ENCODE data around the gene ZFYVE1.

The ZFYVE1 gene

DNA sequence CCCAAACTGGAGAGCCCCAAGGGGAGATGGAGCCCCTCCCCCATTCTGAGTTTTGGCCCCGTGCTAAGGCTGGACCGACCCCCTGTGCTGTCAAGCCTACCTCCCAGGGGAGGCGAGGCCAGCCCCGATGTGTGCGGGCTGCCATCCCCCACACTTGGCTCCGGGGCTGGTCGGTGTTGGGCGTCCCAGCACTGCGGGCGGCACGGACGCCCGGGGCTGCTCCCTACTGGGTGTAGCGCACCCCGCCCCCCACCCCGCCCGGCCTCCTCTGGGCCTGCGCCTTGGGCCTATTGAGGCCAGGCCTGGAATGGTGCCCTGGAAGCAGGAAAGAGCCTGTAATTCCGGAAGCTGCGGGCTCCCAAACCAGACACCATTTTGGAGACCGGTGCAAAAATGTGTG lies 98.0 kb downstream of the ZFYVE1 start:
- H3K9me3 ChIP-seq (ENCODE audit: control insufficient read depth, low read depth, low read length) = no peaks in the 10 kb centered on the region
- H3K27ac ChIP-seq (ENCODE audit: low read length) = no peak overlapping the region
- peaks cover 15% of the 10 kb centered on the region for H3K27me3 ChIP-seq (ENCODE audit: control insufficient read depth, insufficient read depth, low read length)
- H3K36me3 ChIP-seq (ENCODE audit: control insufficient read depth, low read depth, low read length) = no peaks in the 10 kb centered on the region
- H3K4me1 ChIP-seq (ENCODE audit: control insufficient read depth, low read depth, low read length) = peaks cover 4% of the 10 kb centered on the region
- no peak overlapping the region for H3K4me3 ChIP-seq (ENCODE audit: low read length)
- H3K9ac ChIP-seq (ENCODE audit: low read length) = no peak overlapping the region

DNA sequence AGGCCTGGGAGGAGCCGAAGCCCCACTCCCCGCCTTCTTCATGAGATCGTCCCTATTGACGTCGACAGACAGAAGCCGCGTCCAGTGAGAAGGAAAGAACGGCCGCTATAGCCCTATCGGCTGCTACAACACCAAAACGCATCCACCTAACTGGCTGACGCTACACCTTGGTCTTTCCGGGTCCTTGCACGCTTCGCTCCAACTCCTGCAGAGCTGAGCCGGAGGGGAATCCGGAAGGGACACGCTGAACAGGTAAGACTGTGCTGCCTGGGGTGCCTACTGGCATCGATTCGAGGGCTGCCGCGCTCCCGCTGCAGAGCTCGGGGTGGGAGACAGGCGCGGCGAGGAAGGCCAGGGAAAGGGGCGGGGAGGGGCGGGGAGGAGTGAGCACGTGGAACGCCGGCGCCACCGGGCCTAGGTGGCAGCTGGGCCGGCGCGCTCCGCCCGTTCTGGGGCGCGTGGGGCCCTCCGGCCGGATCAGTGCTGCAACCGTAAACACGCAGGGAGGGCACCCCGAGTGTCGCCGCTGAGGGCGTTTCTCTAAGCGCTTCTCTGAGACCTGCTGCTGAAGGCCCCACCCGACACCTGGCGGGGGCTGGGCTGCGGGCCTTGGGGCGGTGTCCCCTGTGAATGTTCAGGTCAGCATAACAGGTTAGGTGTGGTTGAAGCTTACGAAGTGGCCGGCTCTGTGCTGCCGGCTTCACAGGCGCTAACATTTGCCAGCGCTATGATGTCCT lies 100.4 kb downstream of the ZFYVE1 start, which contains the start of gene DCAF4:
DCAF4 (plus strand) TSS at position 173 of the 737 bp plus-strand sequence. CDS start 11,515 bp downstream, outside the sequence.
- H3K27ac ChIP-seq (ENCODE audit: low read length) = no peak within 1 kb of the TSS

DNA sequence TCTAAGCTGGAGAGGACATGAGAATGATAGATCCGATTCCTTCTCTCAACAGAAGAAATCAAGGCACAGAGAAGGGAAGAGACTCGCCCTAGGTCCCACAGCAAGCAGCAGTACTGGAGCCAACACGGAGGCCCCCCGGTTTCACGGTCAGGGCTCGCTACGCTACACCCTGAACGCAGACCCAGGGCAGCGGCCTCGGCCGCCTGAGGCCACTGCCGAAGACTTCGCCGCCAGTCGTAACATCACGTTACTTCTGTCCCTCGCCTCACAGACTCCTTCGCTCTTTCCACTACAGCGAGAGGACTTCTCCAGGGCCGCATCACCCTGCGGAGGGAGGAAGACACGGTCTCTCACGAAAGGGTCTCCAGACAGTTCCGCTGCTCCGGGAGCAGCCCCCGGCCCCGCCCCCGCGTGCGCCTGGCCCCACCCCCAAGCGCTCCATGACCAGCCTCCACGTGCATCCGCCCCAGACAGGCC lies 101.1 kb downstream of the ZFYVE1 start:
- Histone ChIP-seq H3K9me3 (ENCODE audit: control insufficient read depth, low read depth, low read length) (no peaks in the 10 kb centered on the region), H3K9ac (ENCODE audit: low read length) (no peak overlapping the region), H3K27me3 (ENCODE audit: control insufficient read depth, insufficient read depth, low read length) (peaks cover 15% of the 10 kb centered on the region), H3K4me3 (ENCODE audit: low read length) (peak overlapping the region; percentile 79), H3K4me1 (ENCODE audit: control insufficient read depth, low read depth, low read length) (no peaks in the 10 kb centered on the region), H3K36me3 (ENCODE audit: control insufficient read depth, low read depth, low read length) (no peaks in the 10 kb centered on the region), H3K27ac (ENCODE audit: low read length) (no peak overlapping the region)

More for the DNA sequence above, 100.4 kb downstream of the ZFYVE1 start, which contains the start of gene DCAF4:
- Histone ChIP-seq H3K4me3 (ENCODE audit: low read length) (peak within 1 kb of the TSS; percentile 79), H3K4me1 (ENCODE audit: control insufficient read depth, low read depth, low read length) (no peaks in the 10 kb centered on the region), H3K36me3 (ENCODE audit: control insufficient read depth, low read depth, low read length) (no peaks in the 10 kb centered on the region), H3K9me3 (ENCODE audit: control insufficient read depth, low read depth, low read length) (no peaks in the 10 kb centered on the region), H3K9ac (ENCODE audit: low read length) (peak within 1 kb of the TSS; percentile 56), H3K27me3 (ENCODE audit: control insufficient read depth, insufficient read depth, low read length) (peaks cover 15% of the 10 kb centered on the region)

DNA sequence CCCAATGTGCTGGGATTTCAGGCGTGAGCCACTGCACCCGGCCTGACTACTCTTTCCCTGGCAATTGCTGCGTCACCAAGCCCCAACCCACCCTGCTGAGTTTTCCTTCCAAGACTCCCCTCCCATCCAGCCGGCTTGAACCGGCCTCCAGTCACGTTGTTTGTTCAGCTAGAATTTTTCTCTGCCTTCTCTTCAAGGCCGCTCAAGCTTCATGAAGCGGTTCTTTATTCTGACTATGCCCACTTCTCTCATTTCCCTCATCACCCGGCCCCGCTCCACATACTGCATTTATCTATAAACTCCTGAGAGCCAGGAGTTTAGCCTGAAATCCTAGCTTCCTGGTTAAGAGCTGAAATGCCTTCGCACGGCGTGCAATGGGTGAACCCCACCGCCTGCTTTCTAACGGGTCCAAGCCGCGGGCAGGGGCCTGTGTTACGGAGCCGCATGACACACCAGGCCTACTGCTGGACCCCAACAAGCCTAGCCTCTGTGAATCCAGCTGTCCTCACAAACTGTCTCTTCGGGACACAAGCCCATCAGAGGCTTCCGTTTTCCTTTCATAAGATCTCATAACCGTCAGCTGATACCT lies 101.6 kb downstream of the ZFYVE1 start:
- Histone ChIP-seq H3K36me3 (ENCODE audit: control insufficient read depth, low read depth, low read length) (no peaks in the 10 kb centered on the region), H3K4me1 (ENCODE audit: control insufficient read depth, low read depth, low read length) (no peaks in the 10 kb centered on the region), H3K27me3 (ENCODE audit: control insufficient read depth, insufficient read depth, low read length) (peaks cover 15% of the 10 kb centered on the region), H3K9me3 (ENCODE audit: control insufficient read depth, low read depth, low read length) (no peaks in the 10 kb centered on the region), H3K27ac (ENCODE audit: low read length) (no peak overlapping the region), H3K4me3 (ENCODE audit: low read length) (peak overlapping the region; percentile 79), H3K9ac (ENCODE audit: low read length) (no peak overlapping the region)

DNA sequence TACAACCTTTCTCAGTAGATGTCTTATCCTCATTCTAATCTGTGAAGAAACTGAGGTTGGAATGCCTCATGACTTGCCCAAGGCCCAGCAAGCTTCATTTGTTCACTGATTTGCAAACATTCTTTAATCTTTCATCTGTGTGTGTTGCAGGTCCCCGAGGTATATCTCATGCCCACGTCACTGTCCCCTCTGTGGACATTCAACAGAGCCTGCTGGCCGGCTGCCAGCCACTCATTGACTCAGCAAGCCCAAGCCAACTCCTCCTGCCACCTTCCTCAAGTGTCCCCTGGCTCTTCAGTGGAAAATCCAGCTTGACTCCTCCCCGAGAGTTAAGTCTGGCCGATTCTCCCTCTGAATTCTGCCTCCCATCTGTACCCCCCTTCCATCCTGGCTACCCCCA lies 102.6 kb downstream of the ZFYVE1 start:
- Histone ChIP-seq H3K36me3 (ENCODE audit: control insufficient read depth, low read depth, low read length) (no peaks in the 10 kb centered on the region), H3K27ac (ENCODE audit: low read length) (no peak overlapping the region), H3K4me1 (ENCODE audit: control insufficient read depth, low read depth, low read length) (no peaks in the 10 kb centered on the region), H3K9ac (ENCODE audit: low read length) (no peak overlapping the region), H3K9me3 (ENCODE audit: control insufficient read depth, low read depth, low read length) (no peaks in the 10 kb centered on the region), H3K27me3 (ENCODE audit: control insufficient read depth, insufficient read depth, low read length) (peaks cover 15% of the 10 kb centered on the region), H3K4me3 (ENCODE audit: low read length) (no peak overlapping the region)

DNA sequence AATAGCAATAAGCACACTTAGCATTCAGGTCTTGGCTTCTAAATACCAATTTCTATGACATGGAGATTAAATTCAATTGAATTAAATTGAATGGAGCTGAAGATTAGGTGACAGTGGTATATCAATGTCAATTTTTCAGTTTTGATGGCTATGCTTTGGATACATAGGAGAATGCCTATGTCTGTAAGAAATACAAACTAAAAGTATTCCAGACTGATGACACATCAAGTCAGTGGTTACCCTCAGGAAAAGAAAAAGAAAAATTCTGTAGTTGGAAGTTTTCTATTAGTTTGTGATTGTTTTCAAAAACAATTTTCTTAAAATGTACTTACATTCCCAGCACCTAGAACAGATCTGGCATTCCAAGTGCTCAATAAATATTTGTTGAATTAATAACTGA lies 105.5 kb downstream of the ZFYVE1 start:
- no peaks in the 10 kb centered on the region for H3K36me3 ChIP-seq (ENCODE audit: control insufficient read depth, low read depth, low read length)
- H3K9ac ChIP-seq (ENCODE audit: low read length) = no peak overlapping the region
- H3K27ac ChIP-seq (ENCODE audit: low read length) = no peak overlapping the region
- H3K9me3 ChIP-seq (ENCODE audit: control insufficient read depth, low read depth, low read length) = no peaks in the 10 kb centered on the region
- no peaks in the 10 kb centered on the region for H3K4me1 ChIP-seq (ENCODE audit: control insufficient read depth, low read depth, low read length)
- no peak overlapping the region for H3K4me3 ChIP-seq (ENCODE audit: low read length)
- peaks cover 15% of the 10 kb centered on the region for H3K27me3 ChIP-seq (ENCODE audit: control insufficient read depth, insufficient read depth, low read length)

DNA sequence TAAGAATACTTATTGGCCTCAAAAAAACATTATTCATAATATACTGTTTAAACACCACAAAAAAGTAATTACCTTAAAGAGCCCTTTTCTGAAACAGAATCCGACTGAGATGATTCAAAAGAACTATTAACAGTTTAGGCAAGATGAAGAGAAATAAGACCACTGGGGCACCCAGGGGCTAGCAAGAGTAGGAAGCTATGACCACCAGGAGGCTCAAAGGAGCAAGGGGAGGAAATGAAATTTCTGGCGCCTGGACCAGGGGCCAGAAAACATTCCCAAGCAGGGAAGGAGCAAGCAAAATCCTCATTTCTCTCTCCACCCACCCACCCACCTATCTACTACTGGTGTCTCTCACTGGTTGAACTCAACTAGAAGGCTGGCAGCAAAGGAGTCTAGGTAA lies 106.9 kb downstream of the ZFYVE1 start:
- no peaks in the 10 kb centered on the region for H3K36me3 ChIP-seq (ENCODE audit: control insufficient read depth, low read depth, low read length)
- H3K9ac ChIP-seq (ENCODE audit: low read length) = no peak overlapping the region
- peaks cover 4% of the 10 kb centered on the region for H3K27me3 ChIP-seq (ENCODE audit: control insufficient read depth, insufficient read depth, low read length)
- no peak overlapping the region for H3K27ac ChIP-seq (ENCODE audit: low read length)
- no peaks in the 10 kb centered on the region for H3K9me3 ChIP-seq (ENCODE audit: control insufficient read depth, low read depth, low read length)
- H3K4me3 ChIP-seq (ENCODE audit: low read length) = no peak overlapping the region
- no peaks in the 10 kb centered on the region for H3K4me1 ChIP-seq (ENCODE audit: control insufficient read depth, low read depth, low read length)

Measured in iPS-18a (cell line).